Suprapubic skin (tissue), 4 donors: ENCODE results near the gene CIB4.

Source experiments
- POLR2A ChIP-seq, 2 donors: fragments of 450-650 bp; IDR thresholded peaks; one replicate each; pipeline ENCODE4 v1.6.1; 2017; ENCODE audit warnings: antibody characterized with exemption in 2 of 2, mild to moderate bottlenecking in 2 of 2, moderate library complexity in 2 of 2
- POLR2AphosphoS5 ChIP-seq, 3 donors: sonication (generic); formaldehyde crosslinking; IDR thresholded peaks; one replicate each; pipeline ENCODE4 v1.6.1; 2017; ENCODE audit warnings: antibody characterized with exemption in 3 of 3

- no peak for TF ChIP-seq POLR2AphosphoS5 (IDR thresholded peaks at IDR 0.05)
- TF ChIP-seq POLR2A (IDR thresholded peaks at IDR 0.05) = no peak
These were observed 50.7 kb downstream of the CIB4 start for GRCh38 chr2:26590508-26590907.
